HG03342 (cell line): ENCODE data around the gene OR6T1.

Source experiments
- ATAC-seq: cut with Tn5 transposase; IDR thresholded peaks from one replicate; pipeline ENCODE4 v1.9.1; 2021; ENCODE audit warnings: mild to moderate bottlenecking, moderate library complexity; ENCODE audit not compliant: unreplicated experiment

OR6T1 gene

DNA sequence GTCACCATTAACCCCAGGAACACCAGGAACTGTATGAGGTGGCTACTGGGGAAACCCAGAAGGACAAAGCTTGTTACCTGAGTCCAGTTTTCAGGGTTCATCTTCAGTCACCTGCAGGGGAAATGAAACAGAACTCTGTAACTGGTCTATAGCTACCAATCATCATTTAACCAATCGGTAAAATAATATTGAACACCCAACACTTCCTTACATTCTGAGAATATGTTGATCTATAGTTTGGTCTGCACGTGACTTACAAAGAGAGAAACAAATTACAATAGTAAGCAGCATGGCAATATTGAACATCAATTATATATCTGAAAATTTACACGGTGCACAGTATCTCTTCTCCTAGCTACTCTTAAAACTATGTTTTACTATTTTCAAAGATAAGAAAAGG is at the start of gene OR6T1:
OR6T1 (minus strand) TSS at position 101 of the 400 bp plus-strand sequence; CDS start at position 101, 0 bp downstream.
- no peak for ATAC-seq

GRCh38 chr11:123979311-123979710 is 35.7 kb upstream of the OR6T1 start:
- no peak for ATAC-seq

DNA sequence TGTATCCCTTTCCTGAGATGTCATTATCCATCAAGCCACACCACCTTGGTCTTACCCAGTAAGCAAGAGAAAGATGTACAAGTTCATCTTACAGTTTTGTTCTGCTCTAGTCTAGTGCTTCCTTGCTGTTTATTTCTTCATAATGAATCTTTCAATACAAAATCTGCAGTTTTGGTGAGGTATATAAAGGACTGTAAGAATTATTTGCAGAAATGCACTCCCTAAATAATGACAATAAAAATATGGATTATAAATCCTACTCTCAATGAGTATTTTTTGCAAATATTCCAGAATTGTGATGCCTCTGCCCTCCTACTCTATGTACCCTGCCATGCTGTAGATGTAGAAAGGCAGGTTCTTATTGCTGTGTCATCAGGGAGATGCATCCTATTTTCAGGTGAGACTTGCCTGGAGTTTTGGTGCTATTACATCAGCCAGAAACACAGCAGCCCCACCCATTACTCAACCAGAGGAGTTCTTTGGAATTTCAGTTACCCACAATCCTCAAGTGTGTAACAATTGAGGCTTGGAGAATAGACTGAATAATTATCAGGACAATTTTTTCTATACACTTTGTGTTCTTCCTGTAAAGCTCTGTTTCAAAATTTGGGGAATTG is 34.2 kb upstream of the OR6T1 start, which contains the start of gene OR10S1:
OR10S1 (minus strand) TSS at position 51 of the 617 bp plus-strand sequence. CDS start 117 bp downstream, outside the sequence.
- no peak for ATAC-seq

- ATAC-seq = no peak
Measured at GRCh38 chr11:123976770-123977560, 33.3 kb upstream of the OR6T1 start.

- ATAC-seq = no peak
Measured at GRCh38 chr11:123973816-123974215, 30.2 kb upstream of the OR6T1 start.

GRCh38 chr11:123956752-123957151 is 13.1 kb upstream of the OR6T1 start:
- no peak for ATAC-seq

GRCh38 chr11:123945132-123945531 is 1.5 kb upstream of the OR6T1 start:
- no peak for ATAC-seq

GRCh38 chr11:123942413-123942812 is 1.2 kb downstream of the OR6T1 start:
- ATAC-seq = no peak

DNA sequence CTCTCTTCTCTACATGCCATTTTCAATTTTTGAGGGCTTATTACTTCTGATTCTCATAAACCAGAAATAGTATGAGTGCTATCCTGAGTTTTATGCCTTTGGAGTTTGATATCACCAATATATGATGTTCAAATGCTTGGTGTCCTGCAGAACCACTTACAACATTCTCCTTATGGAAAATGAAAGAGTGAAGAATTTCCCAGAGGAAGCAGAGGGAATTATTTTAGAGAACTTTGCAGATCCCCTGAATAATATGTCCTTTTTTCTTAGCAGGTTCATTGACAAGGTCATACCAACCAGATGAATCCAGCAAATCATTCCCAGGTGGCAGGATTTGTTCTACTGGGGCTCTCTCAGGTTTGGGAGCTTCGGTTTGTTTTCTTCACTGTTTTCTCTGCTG is 4.3 kb downstream of the OR6T1 start, which contains the start of gene OR4D5:
OR4D5 (plus strand) TSS at position 301 of the 400 bp plus-strand sequence; CDS start at position 301, 0 bp downstream.
- ATAC-seq = no peak

DNA sequence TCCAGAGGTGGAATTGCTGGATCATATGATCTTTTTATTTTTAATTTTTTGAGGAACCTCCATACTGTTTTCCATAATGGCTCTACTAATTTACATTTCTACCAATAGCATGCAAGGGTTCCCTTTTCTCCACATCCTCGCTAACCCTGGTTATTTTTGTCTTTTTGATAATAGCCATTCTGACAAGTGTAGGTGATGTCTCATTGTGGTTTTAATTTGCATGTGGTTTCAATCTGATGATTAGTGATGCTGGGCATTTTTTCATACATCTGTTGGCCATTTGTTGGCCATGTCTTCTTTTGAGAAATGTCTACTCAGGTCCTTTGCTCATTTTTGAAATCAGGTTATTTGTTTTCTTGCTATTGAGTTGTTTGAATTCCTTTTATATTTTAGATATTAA is 19.6 kb downstream of the OR6T1 start:
- ATAC-seq = no peak

DNA sequence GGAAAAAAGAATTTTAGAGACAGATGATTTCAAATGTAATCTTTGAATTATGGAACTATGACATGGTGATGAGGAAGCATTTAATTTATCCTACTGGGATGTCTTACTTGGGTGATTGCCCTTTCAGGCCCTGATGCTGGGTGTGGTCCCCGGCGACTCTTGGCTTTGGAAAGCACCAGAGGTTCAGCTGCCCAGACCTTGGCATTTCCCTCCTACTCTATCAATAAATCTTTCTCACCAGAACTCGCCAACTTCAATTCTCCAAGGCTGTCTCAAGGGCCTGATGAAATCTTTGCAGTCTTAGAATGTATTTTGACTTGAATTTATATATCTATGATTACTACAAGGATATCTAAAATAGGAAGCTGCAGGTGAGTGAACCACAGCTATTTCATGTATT is 22.7 kb downstream of the OR6T1 start:
- no peak for ATAC-seq

- ATAC-seq = no peak
Measured at GRCh38 chr11:123905826-123906225, 37.8 kb downstream of the OR6T1 start.

GRCh38 chr11:123904932-123905331 is 38.7 kb downstream of the OR6T1 start:
- no peak for ATAC-seq

- ATAC-seq = peak; percentile 91
Measured at GRCh38 chr11:123903932-123904331, 39.7 kb downstream of the OR6T1 start.

DNA sequence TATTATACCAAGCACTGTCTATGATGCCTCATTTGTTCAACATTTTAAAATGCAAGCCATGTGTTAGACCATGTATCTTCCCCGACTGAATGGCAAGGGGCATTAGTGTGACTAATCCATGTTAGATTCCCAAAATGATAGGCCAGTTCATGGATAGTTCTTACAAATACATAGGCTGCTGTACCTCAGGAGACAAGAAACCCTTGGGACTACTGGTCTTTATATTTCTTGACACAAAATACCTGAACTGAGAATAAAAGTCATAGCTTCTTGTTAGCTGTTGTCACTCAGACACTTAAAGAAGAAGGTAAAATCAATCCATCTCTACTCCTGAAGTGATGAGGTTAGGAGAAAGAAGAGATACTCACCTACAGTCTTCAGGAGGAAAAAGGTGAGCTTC is 41.8 kb downstream of the OR6T1 start, which contains the start of gene OR8D4:
OR8D4 (plus strand) TSS at position 301 of the 400 bp plus-strand sequence. CDS start 4,265 bp downstream, outside the sequence.
- no peak for ATAC-seq

- ATAC-seq = no peak
Measured at GRCh38 chr11:123899792-123900191, 43.8 kb downstream of the OR6T1 start.
